Fibroblast of lung (primary cell): ENCODE data around the gene FRMD7. TPM values are rescaled to one million over a fixed set of nuclear protein-coding genes. Genes with fewer than 3 reads are reported as not detected.

ENCODE experiments used
- DNase-seq, 2 donors: peaks; one replicate each; pipeline versions ENCODE4 v3.0.0 to v3.0.0-alpha.2; 2010; ENCODE audit warnings: low read depth in 2 of 2
- H2AFZ ChIP-seq: 2 replicates; pipeline ENCODE4 v1.5.1; 2012; ENCODE audit warnings: low read length, control low read depth, inconsistent platforms
- H3K27ac ChIP-seq: 2 replicates; pipeline ENCODE4 v1.5.1; 2011; ENCODE audit warnings: low read length, control low read depth; ENCODE audit not compliant: insufficient read depth
- H3K27me3 ChIP-seq: 2 replicates; pipeline ENCODE4 v1.5.1; 2011; ENCODE audit warnings: mild to moderate bottlenecking, low read length; ENCODE audit not compliant: control insufficient read depth, insufficient read depth
- H3K36me3 ChIP-seq: 2 replicates; pipeline ENCODE4 v1.5.1; 2011; ENCODE audit warnings: low read length; ENCODE audit not compliant: control insufficient read depth, insufficient read depth
- H3K4me1 ChIP-seq: 2 replicates; pipeline ENCODE4 v1.5.1; 2011; ENCODE audit warnings: low read length; ENCODE audit not compliant: control insufficient read depth, insufficient read depth; ENCODE audit errors: extremely low read depth
- H3K4me2 ChIP-seq: 2 replicates; pipeline ENCODE4 v1.5.1; 2011; ENCODE audit warnings: low read length, control low read depth; ENCODE audit not compliant: insufficient read depth; ENCODE audit errors: extremely low read depth
- H3K4me3 ChIP-seq, 4 experiments: fragments of 200-600 bp in 1 of 4; sonication (generic) in 1 of 4; replicated peaks in 1 of 4; 2 replicates each; pipeline ENCODE4 v1.5.1; 2011 to 2016; ENCODE audit warnings: low read length in 4 of 4, low read depth in 3 of 4, mild to moderate bottlenecking in 3 of 4, control low read depth in 2 of 4, inconsistent platforms in 1 of 4, mixed read lengths in 1 of 4; ENCODE audit not compliant: insufficient read depth in 1 of 4; ENCODE audit errors: control extremely low read depth in 1 of 4
- H3K79me2 ChIP-seq: 2 replicates; pipeline ENCODE4 v1.5.1; 2012; ENCODE audit warnings: mild to moderate bottlenecking, low read length, inconsistent platforms; ENCODE audit not compliant: control insufficient read depth, insufficient read depth
- H3K9ac ChIP-seq: 2 replicates; pipeline ENCODE4 v1.5.1; 2011; ENCODE audit warnings: mild to moderate bottlenecking, low read length, control low read depth; ENCODE audit not compliant: insufficient read depth
- H3K9me3 ChIP-seq: 2 replicates; pipeline ENCODE4 v1.5.1; 2012; ENCODE audit warnings: low read depth, low read length; ENCODE audit not compliant: control insufficient read depth, insufficient read depth
- H4K20me1 ChIP-seq: 2 replicates; pipeline ENCODE4 v1.5.1; 2011; ENCODE audit warnings: low read length; ENCODE audit not compliant: control insufficient read depth, insufficient read depth; ENCODE audit errors: extremely low read depth
- EZH2 ChIP-seq: IDR thresholded peaks from 2 replicates; pipeline ENCODE4 v1.5.1; 2012; ENCODE audit warnings: low read length, control low read depth, mild to moderate bottlenecking; ENCODE audit errors: missing control alignments
- polyA plus RNA-seq, 2 donors: library from polyadenylated mRNA; depleted of rRNA in 1 of 2; stranded (reverse) in 1 of 2; unstranded in 1 of 2; fragments of >200 nt; gene quantifications; 2 replicates each; pipeline ENCODE4 v1.2.1, GENCODE V29; 2011 to 2012; ENCODE audit warnings: missing spikeins in 1 of 2
- total RNA-seq: library from RNA; depleted of rRNA; stranded (reverse); fragments of >200 nt; gene quantifications from 2 replicates; pipeline ENCODE4 v1.2.1, GENCODE V29; 2014
- TF ChIP-seq, protein P1 (sequence below), 2 donors: IDR thresholded peaks in 1 of 2; conservative IDR thresholded peaks in 1 of 2; 1 replicate in 1 of 2; 2 replicates in 1 of 2; pipeline ENCODE4 v1.5.1; 2011 to 2012; ENCODE audit warnings: low read length in 2 of 2, control low read depth in 1 of 2, inconsistent platforms in 1 of 2, low read depth in 1 of 2, mild to moderate bottlenecking in 1 of 2

FRMD7 gene
- total and polyA plus RNA-seq, 2 donors (not counting 1 experiment from before 2014, with no cell fraction given): under 0.01 to 0.10 TPM

DNA sequence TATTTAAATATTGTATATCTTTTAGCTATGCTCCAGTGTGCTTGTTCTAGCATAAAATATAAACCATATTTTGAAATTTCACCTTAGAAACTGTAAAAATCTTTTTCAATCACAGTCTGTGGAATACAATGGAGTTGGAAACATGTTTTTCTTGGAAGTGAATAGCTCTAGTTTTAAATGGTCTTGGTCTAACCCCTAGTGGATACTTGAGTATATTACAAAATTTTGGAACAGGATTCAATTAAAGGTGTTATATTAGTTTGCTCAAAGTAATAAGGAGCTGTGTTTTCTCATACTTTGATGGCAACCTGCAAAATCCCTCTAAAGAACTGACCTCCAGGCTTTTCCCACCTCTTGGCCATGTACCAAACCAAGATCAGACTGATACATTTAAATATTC, 56.6 kb downstream of the FRMD7 start:
- Histone ChIP-seq H3K9ac (no peak overlapping the region), H4K20me1 (no peaks in the 10 kb centered on the region), H3K4me1 (no peaks in the 10 kb centered on the region), H3K79me2 (no peaks in the 10 kb centered on the region), H3K36me3 (no peaks in the 10 kb centered on the region), H2AFZ (no peak overlapping the region), H3K4me2 (no peak overlapping the region), H3K27ac (no peak overlapping the region), H3K4me3 (no peak overlapping the region), H3K9me3 (no peaks in the 10 kb centered on the region), H3K27me3 (no peaks in the 10 kb centered on the region)
- no peak for TF ChIP-seq EZH2
- TF ChIP-seq, protein P1, sequence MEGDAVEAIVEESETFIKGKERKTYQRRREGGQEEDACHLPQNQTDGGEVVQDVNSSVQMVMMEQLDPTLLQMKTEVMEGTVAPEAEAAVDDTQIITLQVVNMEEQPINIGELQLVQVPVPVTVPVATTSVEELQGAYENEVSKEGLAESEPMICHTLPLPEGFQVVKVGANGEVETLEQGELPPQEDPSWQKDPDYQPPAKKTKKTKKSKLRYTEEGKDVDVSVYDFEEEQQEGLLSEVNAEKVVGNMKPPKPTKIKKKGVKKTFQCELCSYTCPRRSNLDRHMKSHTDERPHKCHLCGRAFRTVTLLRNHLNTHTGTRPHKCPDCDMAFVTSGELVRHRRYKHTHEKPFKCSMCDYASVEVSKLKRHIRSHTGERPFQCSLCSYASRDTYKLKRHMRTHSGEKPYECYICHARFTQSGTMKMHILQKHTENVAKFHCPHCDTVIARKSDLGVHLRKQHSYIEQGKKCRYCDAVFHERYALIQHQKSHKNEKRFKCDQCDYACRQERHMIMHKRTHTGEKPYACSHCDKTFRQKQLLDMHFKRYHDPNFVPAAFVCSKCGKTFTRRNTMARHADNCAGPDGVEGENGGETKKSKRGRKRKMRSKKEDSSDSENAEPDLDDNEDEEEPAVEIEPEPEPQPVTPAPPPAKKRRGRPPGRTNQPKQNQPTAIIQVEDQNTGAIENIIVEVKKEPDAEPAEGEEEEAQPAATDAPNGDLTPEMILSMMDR (conservative IDR thresholded peaks at IDR 0.05 in 1 of 2, IDR thresholded peaks at IDR 0.05 in 1 of 2; ENCODE audit: low read depth in 1 of 2, low read length in 2 of 2): peak in 1 of 2 donors; percentile 20
- DNase-seq: peak; percentile 5 to 41

DNA sequence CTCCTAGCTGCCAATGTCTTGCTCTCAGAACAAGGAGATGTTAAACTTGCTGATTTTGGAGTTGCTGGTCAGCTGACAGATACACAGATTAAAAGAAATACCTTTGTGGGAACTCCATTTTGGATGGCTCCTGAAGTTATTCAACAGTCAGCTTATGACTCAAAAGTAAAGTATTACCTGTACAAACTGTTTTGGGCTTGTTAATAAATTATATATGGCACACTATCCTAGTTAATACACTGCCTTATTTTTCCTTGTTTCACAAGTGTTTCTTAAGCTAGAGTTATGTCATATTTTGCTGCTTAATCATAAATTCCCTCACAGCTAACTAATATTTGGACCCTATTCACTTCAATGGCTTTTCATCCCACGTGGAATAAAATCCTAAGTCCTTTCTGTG, 59.4 kb downstream of the FRMD7 start:
- no peaks in the 10 kb centered on the region for H3K36me3 ChIP-seq
- peak in 1 of 2 donors; percentile 11 for DNase-seq
- no peaks in the 10 kb centered on the region for H3K27me3 ChIP-seq
- H3K4me2 ChIP-seq: no peak overlapping the region
- H3K27ac ChIP-seq: no peak overlapping the region
- TF ChIP-seq, protein P1 (conservative IDR thresholded peaks at IDR 0.05 in 1 of 2, IDR thresholded peaks at IDR 0.05 in 1 of 2; ENCODE audit: low read depth in 1 of 2, low read length in 2 of 2): no peak
- no peak for TF ChIP-seq EZH2
- H3K9ac ChIP-seq: no peak overlapping the region
- no peaks in the 10 kb centered on the region for H3K4me1 ChIP-seq
- H3K79me2 ChIP-seq: no peaks in the 10 kb centered on the region
- no peaks in the 10 kb centered on the region for H4K20me1 ChIP-seq
- no peaks in the 10 kb centered on the region for H3K9me3 ChIP-seq
- no peak overlapping the region for H3K4me3 ChIP-seq
- H2AFZ ChIP-seq: no peak overlapping the region

DNA sequence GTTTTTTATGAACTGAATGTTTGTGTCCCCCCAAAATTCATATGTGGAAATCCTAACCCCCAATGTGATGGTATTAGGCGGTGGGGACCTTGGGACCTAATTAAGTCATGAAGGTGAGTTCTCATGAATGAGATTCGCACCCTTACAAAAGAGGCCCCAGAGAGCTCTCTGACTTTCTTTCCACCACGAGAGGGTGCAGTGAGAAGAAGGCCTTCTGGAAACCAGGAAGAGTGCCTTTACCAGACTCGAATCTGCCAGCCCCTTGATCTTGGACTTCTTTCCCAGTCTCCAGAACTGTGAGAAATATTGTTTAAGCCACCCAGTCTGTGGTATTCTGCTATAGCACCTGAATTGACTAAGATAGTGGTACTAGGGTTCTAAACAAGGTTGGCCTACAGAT, 64.0 kb downstream of the FRMD7 start:
- Histone ChIP-seq H3K79me2 (no peaks in the 10 kb centered on the region), H3K9ac (no peak overlapping the region), H3K36me3 (no peaks in the 10 kb centered on the region), H3K4me2 (no peak overlapping the region), H3K9me3 (no peaks in the 10 kb centered on the region), H3K4me1 (no peaks in the 10 kb centered on the region), H3K27ac (no peak overlapping the region), H3K27me3 (no peaks in the 10 kb centered on the region), H3K4me3 (no peak overlapping the region), H2AFZ (no peak overlapping the region), H4K20me1 (peaks cover 1% of the 10 kb centered on the region)
- DNase-seq: no peak
- TF ChIP-seq EZH2: no peak
- TF ChIP-seq, protein P1 (conservative IDR thresholded peaks at IDR 0.05 in 1 of 2, IDR thresholded peaks at IDR 0.05 in 1 of 2; ENCODE audit: low read depth in 1 of 2, low read length in 2 of 2): no peak
